Neural progenitor cell (in vitro differentiated cells): Measurements from ENCODE around the gene FOXL2NB.

Source experiments
- EZH2phosphoT487 ChIP-seq: fragments of 200-600 bp; sonication (generic); IDR thresholded peaks from 2 replicates; pipeline ENCODE4 v1.6.1; 2017; ENCODE audit warnings: antibody characterized with exemption
- TF ChIP-seq, protein P1 (sequence below): fragments of 200-600 bp; sonication (generic); IDR thresholded peaks from 2 replicates; pipeline ENCODE4 v1.5.1; 2017; ENCODE audit warnings: antibody characterized with exemption, mild to moderate bottlenecking

- TF ChIP-seq, protein P1, sequence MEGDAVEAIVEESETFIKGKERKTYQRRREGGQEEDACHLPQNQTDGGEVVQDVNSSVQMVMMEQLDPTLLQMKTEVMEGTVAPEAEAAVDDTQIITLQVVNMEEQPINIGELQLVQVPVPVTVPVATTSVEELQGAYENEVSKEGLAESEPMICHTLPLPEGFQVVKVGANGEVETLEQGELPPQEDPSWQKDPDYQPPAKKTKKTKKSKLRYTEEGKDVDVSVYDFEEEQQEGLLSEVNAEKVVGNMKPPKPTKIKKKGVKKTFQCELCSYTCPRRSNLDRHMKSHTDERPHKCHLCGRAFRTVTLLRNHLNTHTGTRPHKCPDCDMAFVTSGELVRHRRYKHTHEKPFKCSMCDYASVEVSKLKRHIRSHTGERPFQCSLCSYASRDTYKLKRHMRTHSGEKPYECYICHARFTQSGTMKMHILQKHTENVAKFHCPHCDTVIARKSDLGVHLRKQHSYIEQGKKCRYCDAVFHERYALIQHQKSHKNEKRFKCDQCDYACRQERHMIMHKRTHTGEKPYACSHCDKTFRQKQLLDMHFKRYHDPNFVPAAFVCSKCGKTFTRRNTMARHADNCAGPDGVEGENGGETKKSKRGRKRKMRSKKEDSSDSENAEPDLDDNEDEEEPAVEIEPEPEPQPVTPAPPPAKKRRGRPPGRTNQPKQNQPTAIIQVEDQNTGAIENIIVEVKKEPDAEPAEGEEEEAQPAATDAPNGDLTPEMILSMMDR: no peak
- no peak for TF ChIP-seq EZH2phosphoT487
Observed at GRCh38 chr3:138912237-138912636, 34.8 kb upstream of the FOXL2NB start.
